GM12878 (cell line): ENCODE results near the gene DISC1. TPM values are rescaled to one million over a fixed set of nuclear protein-coding genes. Genes with fewer than 3 reads are reported as not detected.

Source experiments
- ATAC-seq: fragments of 200-7000 bp; cut with Tn5 transposase; 3 replicates; pipeline ENCODE4 v1.9.1; 2020; ENCODE audit warnings: mild to moderate bottlenecking, moderate library complexity
- BruUV-seq: library from RNA; stranded (reverse); fragments of 400-500 nt; replicated peaks from 2 replicates; lab custom pipeline; 2021; lab: Mats Ljungman, UMichigan
- CTCF ChIA-PET: fragments of 300-600 bp; sonication (Branson Sonifier 250); formaldehyde crosslinking; extraction: SDS; loops from one replicate; lab custom pipeline; 2021; ENCODE audit warnings: inconsistent platforms; lab: Yijun Ruan, JAX
- POLR2A ChIA-PET: fragments of 350-600 bp; formaldehyde crosslinking; extraction: SDS; loops from one replicate; lab custom pipeline; 2021; ENCODE audit warnings: inconsistent platforms; lab: Charles Lee
- RAD21 ChIA-PET: fragments of 300-600 bp; sonication (Branson Sonifier 250); formaldehyde crosslinking; loops from one replicate; lab custom pipeline; 2023; ENCODE audit warnings: antibody characterized with exemption; ENCODE audit not compliant: unreplicated experiment; lab: Charles Lee
- SMC1A ChIA-PET: fragments of 300-600 bp; sonication (Branson Sonifier 250); formaldehyde crosslinking; loops from one replicate; lab custom pipeline; 2023; ENCODE audit not compliant: unreplicated experiment, uncharacterized antibody; lab: Charles Lee
- DNase-seq: peaks from one replicate; pipeline ENCODE4 v3.0.0-alpha.2; 2011; ENCODE audit warnings: low read depth, low spot score
- FAIRE-seq: peaks from 3 replicates; lab custom pipeline; 2011; peaks lifted over from hg19 to GRCh38; lab: Jason Lieb, UNC
- H2AFZ ChIP-seq: 2 replicates; pipeline ENCODE4 v1.6.0; 2011; ENCODE audit warnings: low read depth, low read length, control low read depth; ENCODE audit not compliant: control insufficient read depth
- H3K27ac ChIP-seq: 2 replicates; pipeline ENCODE4 v1.5.1; 2011; ENCODE audit warnings: control low read depth; ENCODE audit not compliant: control insufficient read depth, insufficient read depth
- H3K27me3 ChIP-seq, 2 experiments: replicated peaks in 1 of 2; 2 replicates each; pipeline versions ENCODE4 v1.6.0 to v1.6.1; 2011; ENCODE audit warnings: low read length in 1 of 2; ENCODE audit not compliant: control insufficient read depth in 2 of 2, insufficient read depth in 2 of 2
- H3K36me3 ChIP-seq, 2 experiments: 2 replicates each; pipeline ENCODE4 v1.5.1; 2011; ENCODE audit warnings: low read length in 1 of 2; ENCODE audit not compliant: control insufficient read depth in 2 of 2, insufficient read depth in 2 of 2
- H3K4me1 ChIP-seq: 2 replicates; pipeline ENCODE4 v1.6.1; 2011; ENCODE audit warnings: mild to moderate bottlenecking, low read length, moderate library complexity, mixed read lengths; ENCODE audit not compliant: control insufficient read depth, insufficient read depth
- H3K4me2 ChIP-seq: 2 replicates; pipeline ENCODE4 v1.6.0; 2011; ENCODE audit warnings: control low read depth; ENCODE audit not compliant: control insufficient read depth, insufficient read depth
- H3K4me3 ChIP-seq: fragments of 200-600 bp; sonication (generic); 2 replicates; pipeline ENCODE4 v1.5.1; 2016
- H3K79me2 ChIP-seq: 2 replicates; pipeline ENCODE4 v1.6.0; 2011; ENCODE audit warnings: low read length; ENCODE audit not compliant: control insufficient read depth, insufficient read depth
- H3K9ac ChIP-seq: 2 replicates; pipeline ENCODE4 v1.8.0; 2011; ENCODE audit warnings: low read length, control low read depth, mixed read lengths; ENCODE audit not compliant: control insufficient read depth, insufficient read depth
- H3K9me3 ChIP-seq: replicated peaks from 3 replicates; pipeline ENCODE4 v1.5.1; 2011; ENCODE audit warnings: mild to moderate bottlenecking, low read length; ENCODE audit not compliant: control insufficient read depth, insufficient read depth
- H4K20me1 ChIP-seq: 2 replicates; pipeline ENCODE4 v1.6.0; 2011; ENCODE audit not compliant: control insufficient read depth, insufficient read depth
- ASH2L ChIP-seq: fragments of 300-600, 200-600 bp; sonication (generic); IDR thresholded peaks from 2 replicates; pipeline ENCODE4 v1.6.1; 2017; ENCODE audit warnings: low read depth, mild to moderate bottlenecking, borderline replicate concordance
- JUNB ChIP-seq: IDR thresholded peaks from 2 replicates; pipeline ENCODE4 v1.6.1; 2016; ENCODE audit warnings: antibody characterized with exemption, mild to moderate bottlenecking
- MTA3 ChIP-seq: IDR thresholded peaks from 2 replicates; pipeline ENCODE4 v1.6.1; 2012; ENCODE audit warnings: low read length, inconsistent platforms, borderline replicate concordance
- POLR2AphosphoS2 ChIP-seq: IDR thresholded peaks from 2 replicates; pipeline ENCODE4 v1.6.1; 2011; ENCODE audit warnings: low read depth, mild to moderate bottlenecking, low read length, improper control_type of control experiment, moderate library complexity
- POLR2AphosphoS5 ChIP-seq: IDR thresholded peaks from 2 replicates; pipeline ENCODE4 v1.6.1; 2011; ENCODE audit warnings: mild to moderate bottlenecking, low read length, inconsistent platforms
- SMAD5 ChIP-seq: IDR thresholded peaks from 2 replicates; pipeline ENCODE4 v1.6.1; 2016; ENCODE audit warnings: antibody characterized with exemption, low read depth
- YBX1 ChIP-seq: fragments of 450-650 bp; IDR thresholded peaks from 2 replicates; pipeline ENCODE4 v1.6.1; 2016; ENCODE audit warnings: antibody characterized with exemption
- WGBS: methylation state at CpG from one replicate; pipeline ENCODE4 v1.1.6; 2016; ENCODE audit warnings: low lambda C conversion rate; ENCODE audit not compliant: insufficient replicate concordance, insufficient coverage; ENCODE audit errors: missing lambda C conversion rate; 5-methylcytosine and 5-hydroxymethylcytosine counted together
- in situ Hi-C: fragments of 300-500 bp; cut with MboI; formaldehyde crosslinking; loops from 9 replicates; pipeline ENCODE4 v1.14.3; 2018; ENCODE audit warnings: mixed read lengths
- intact Hi-C: fragments of 100-400 bp; cut with micrococcal nuclease; formaldehyde crosslinking; loops from one replicate; pipeline ENCODE4 v1.14.2; 2022; ENCODE audit not compliant: unreplicated experiment
- polyA plus RNA-seq, 11 experiments: library from polyadenylated mRNA; depleted of rRNA in 4 of 11; unstranded in 6 of 11; stranded (reverse) in 5 of 11; fragments of >200 nt; fragmentation: Nextera tagmentation in 4 of 11; fragmentation: Illumina TruSeq in 1 of 11; extraction: Ambion mirVana in 4 of 11; extraction: Trizol in 1 of 11; gene quantifications; 1 replicate in 1 of 11; 2 replicates in 10 of 11; pipeline versions ENCODE4 v1.2.1 to v1.2.3, GENCODE V29; 2011 to 2016; ENCODE audit warnings: inconsistent platforms in 2 of 11, missing spikeins in 2 of 11, low read depth in 1 of 11
- total RNA-seq, 4 experiments: library from RNA; depleted of rRNA in 3 of 4; stranded (reverse); fragments of >200 nt in 3 of 4; fragmentation: Illumina TruSeq in 1 of 4; extraction: Trizol in 1 of 4; gene quantifications; 2 replicates each; pipeline versions ENCODE4 v1.2.1 to v1.2.3, GENCODE V29; 2013 to 2021

The DISC1 gene
- total and polyA plus RNA-seq, 10 of the 15 experiments (the other 5 are each of a cell fraction or from before 2014, with no cell fraction given) = 0.05 to 0.72 (median 0.19) TPM; not detected in 1

GRCh38 chr1:231716879-231717278 is 90.3 kb downstream of the DISC1 start:
- no peak overlapping the region for H3K27ac ChIP-seq
- POLR2A ChIA-PET = no interaction called here
- H3K27me3 ChIP-seq = no peaks in the 10 kb centered on the region; a peak in 2 of 4 replicates
- RAD21 ChIA-PET = no interaction called here
- 44% methylated on average over 3 of the region's 3 CpGs for WGBS
- H3K36me3 ChIP-seq = no peaks in the 10 kb centered on the region
- no peak overlapping the region for H3K4me3 ChIP-seq
- no peaks in the 10 kb centered on the region for H3K79me2 ChIP-seq
- H2AFZ ChIP-seq = no peak overlapping the region
- no peak overlapping the region for H3K4me2 ChIP-seq
- intact Hi-C loops (no loop called here), in situ Hi-C loops (no loop called here)
- FAIRE-seq (no peak), DNase-seq (no peak), ATAC-seq (no peak)
- CTCF ChIA-PET = no interaction called here
- no peak overlapping the region for H3K9ac ChIP-seq
- H3K9me3 ChIP-seq = no peaks in the 10 kb centered on the region
- H4K20me1 ChIP-seq = no peaks in the 10 kb centered on the region
- no peaks in the 10 kb centered on the region for H3K4me1 ChIP-seq
- no TSS peak for BruUV-seq
- TF ChIP-seq MTA3 = no peak
- TF ChIP-seq POLR2AphosphoS2 = no peak
- no peak for TF ChIP-seq SMAD5
- TF ChIP-seq POLR2AphosphoS5 = no peak
- no peak for TF ChIP-seq YBX1
- no peak for TF ChIP-seq JUNB
- SMC1A ChIA-PET = no interaction called here

DNA sequence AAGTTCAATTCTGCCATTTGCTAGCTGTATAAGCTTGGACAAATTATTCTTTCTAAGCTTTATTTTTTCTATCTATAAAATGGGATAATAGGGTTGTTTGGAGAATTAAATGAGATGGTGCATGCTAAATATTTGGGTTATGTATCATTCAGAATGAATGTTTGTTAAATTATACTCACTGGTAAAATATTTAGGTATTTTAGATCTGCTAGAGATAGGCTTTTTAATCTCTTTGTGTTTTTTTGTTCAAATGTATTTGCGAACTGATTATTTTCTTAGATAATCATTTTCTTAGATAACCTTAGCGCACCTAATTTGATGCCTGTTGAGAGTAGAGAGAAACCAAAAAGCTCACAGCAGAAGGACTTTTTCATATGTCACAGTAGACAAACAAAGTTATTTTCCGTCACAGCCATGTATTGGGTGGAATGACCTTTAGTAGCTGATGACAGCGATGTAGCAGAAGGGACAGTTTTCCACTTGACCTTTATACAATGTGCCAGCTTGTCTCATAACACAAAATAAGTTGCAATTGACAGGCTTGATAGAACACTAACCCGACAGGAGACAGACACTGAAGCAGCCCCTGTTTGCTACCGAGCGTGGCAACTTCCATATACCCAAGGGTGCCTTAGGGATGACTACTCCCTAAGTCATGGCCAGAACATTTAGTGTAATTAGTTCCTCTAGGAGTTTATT is 93.0 kb downstream of the DISC1 start:
- no peak overlapping the region for H3K9ac ChIP-seq
- H3K27ac ChIP-seq = no peak overlapping the region
- RAD21 ChIA-PET = no interaction called here
- H4K20me1 ChIP-seq = no peaks in the 10 kb centered on the region
- TF ChIP-seq ASH2L = no peak
- TF ChIP-seq, all 136 proteins: peak for 0
- H3K36me3 ChIP-seq = no peaks in the 10 kb centered on the region
- no peak overlapping the region for H2AFZ ChIP-seq
- H3K4me1 ChIP-seq = no peaks in the 10 kb centered on the region
- in situ Hi-C loops = no loop called here
- H3K4me2 ChIP-seq = no peak overlapping the region
- H3K79me2 ChIP-seq = no peaks in the 10 kb centered on the region
- DNase-seq = no peak
- no peaks in the 10 kb centered on the region for H3K27me3 ChIP-seq
- no TSS peak for BruUV-seq
- no peak overlapping the region for H3K4me3 ChIP-seq
- no peaks in the 10 kb centered on the region for H3K9me3 ChIP-seq
- ChIA-PET CTCF (no interaction called here), POLR2A (no interaction called here), SMC1A (no interaction called here)
- ATAC-seq = no peak
- no peak for FAIRE-seq
- 78% methylated on average over 7 of the region's 7 CpGs for WGBS
- intact Hi-C loops = no loop called here
